ENCODE results near the gene KLHL13.

DNA sequence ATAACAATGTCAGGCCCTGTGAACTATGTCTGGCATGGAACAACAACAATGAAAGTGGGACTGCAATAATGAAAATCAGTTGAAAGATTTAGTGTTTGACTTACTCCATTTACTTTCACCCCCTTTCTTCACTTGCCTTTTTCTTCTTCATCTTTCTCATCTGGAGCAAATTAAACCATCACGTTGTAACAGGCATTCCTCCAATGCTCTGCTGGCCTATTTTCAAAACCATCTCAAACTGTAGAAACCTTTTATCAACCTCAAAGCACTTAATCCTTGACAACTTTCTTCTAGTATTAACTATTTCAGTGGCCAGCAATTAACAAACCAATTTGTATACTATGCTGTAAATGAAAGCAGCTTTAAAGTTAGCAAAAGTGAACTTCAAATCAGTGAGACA lies 8.3 kb downstream of the KLHL13 start:
- TF ChIP-seq, protein P1, sequence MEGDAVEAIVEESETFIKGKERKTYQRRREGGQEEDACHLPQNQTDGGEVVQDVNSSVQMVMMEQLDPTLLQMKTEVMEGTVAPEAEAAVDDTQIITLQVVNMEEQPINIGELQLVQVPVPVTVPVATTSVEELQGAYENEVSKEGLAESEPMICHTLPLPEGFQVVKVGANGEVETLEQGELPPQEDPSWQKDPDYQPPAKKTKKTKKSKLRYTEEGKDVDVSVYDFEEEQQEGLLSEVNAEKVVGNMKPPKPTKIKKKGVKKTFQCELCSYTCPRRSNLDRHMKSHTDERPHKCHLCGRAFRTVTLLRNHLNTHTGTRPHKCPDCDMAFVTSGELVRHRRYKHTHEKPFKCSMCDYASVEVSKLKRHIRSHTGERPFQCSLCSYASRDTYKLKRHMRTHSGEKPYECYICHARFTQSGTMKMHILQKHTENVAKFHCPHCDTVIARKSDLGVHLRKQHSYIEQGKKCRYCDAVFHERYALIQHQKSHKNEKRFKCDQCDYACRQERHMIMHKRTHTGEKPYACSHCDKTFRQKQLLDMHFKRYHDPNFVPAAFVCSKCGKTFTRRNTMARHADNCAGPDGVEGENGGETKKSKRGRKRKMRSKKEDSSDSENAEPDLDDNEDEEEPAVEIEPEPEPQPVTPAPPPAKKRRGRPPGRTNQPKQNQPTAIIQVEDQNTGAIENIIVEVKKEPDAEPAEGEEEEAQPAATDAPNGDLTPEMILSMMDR (IDR thresholded peaks at IDR 0.05) = no peak
- no peak for TF ChIP-seq POLR2A (IDR thresholded peaks at IDR 0.05)

Data from uterus (tissue), 2 donors.